Upper lobe of left lung (tissue), 6 donors: ENCODE data around the gene DTL. TPM values are rescaled to one million over a fixed set of nuclear protein-coding genes. Genes with fewer than 3 reads are reported as not detected.

Experiments used
- ATAC-seq, 2 donors: fragments of 200-7000 bp; cut with Tn5 transposase; one replicate each; pipeline ENCODE4 v1.9.1; 2022; ENCODE audit warnings: mild to moderate bottlenecking in 2 of 2, moderate library complexity in 2 of 2; ENCODE audit not compliant: low FRiP score in 2 of 2
- DNase-seq, 2 donors: peaks; one replicate each; pipeline ENCODE4 v3.0.0-alpha.2; 2019 to 2020
- H3K27ac ChIP-seq, 4 donors: fragments of 200-600 bp; sonication (generic); one replicate each; pipeline ENCODE4 v1.5.1; 2016 to 2019
- H3K27me3 ChIP-seq, 4 donors: fragments of 200-600 bp; sonication (generic); one replicate each; pipeline ENCODE4 v1.5.1; 2017 to 2019
- H3K36me3 ChIP-seq, 4 donors: fragments of 200-600 bp; sonication (generic); one replicate each; pipeline ENCODE4 v1.5.1; 2016 to 2019
- H3K4me1 ChIP-seq, 4 donors: fragments of 200-600 bp; sonication (generic); one replicate each; pipeline ENCODE4 v1.5.1; 2018 to 2019
- H3K4me3 ChIP-seq, 4 donors: fragments of 200-600 bp; sonication (generic); one replicate each; pipeline ENCODE4 v1.5.1; 2017 to 2019; ENCODE audit warnings: mild to moderate bottlenecking in 2 of 4, moderate library complexity in 1 of 4
- H3K9me3 ChIP-seq, 4 donors: fragments of 200-600 bp; sonication (generic); one replicate each; pipeline ENCODE4 v1.5.1; 2018 to 2019
- EP300 ChIP-seq, 4 donors: sonication (generic); formaldehyde crosslinking; IDR thresholded peaks; one replicate each; pipeline ENCODE4 v1.5.1; 2017; ENCODE audit warnings: antibody characterized with exemption in 4 of 4, control low read depth in 2 of 4
- POLR2A ChIP-seq, 4 donors: fragments of 450-650 bp; IDR thresholded peaks; one replicate each; pipeline ENCODE4 v1.5.1; 2016 to 2017; ENCODE audit warnings: antibody characterized with exemption in 4 of 4, mild to moderate bottlenecking in 2 of 4
- POLR2AphosphoS5 ChIP-seq, 2 donors: sonication (generic); formaldehyde crosslinking; IDR thresholded peaks; one replicate each; pipeline ENCODE4 v1.5.1; 2017; ENCODE audit warnings: antibody characterized with exemption in 2 of 2
- WGBS, 2 donors: methylation state at CpG; one replicate each; pipeline ENCODE4 v1.1.5; 2017 to 2018; 5-methylcytosine and 5-hydroxymethylcytosine counted together
- total RNA-seq, 6 donors: library from RNA; depleted of rRNA in 4 of 6; stranded (reverse); fragments of >200 nt in 4 of 6; gene quantifications; one replicate each; pipeline versions ENCODE4 v1.1.0 to v1.2.1, GENCODE V29; 2016 to 2021
- TF ChIP-seq, protein P1 (sequence below), 6 experiments: fragments of 450-650 bp in 4 of 6; fragments of 200-600 bp in 2 of 6; sonication (generic) in 2 of 6; IDR thresholded peaks; one replicate each; pipeline ENCODE4 v1.5.1; 2016 to 2019; ENCODE audit warnings: antibody characterized with exemption in 6 of 6
- donor health status: DM: no; HTN: no; CAD: no; lungs with moderate emphysema.
- donor health status: DM: no; HTN: yes; CAD: no; lungs with severe emphysema.

The DTL gene
- total RNA-seq, 6 donors from 2014 or later: 0.92 to 5.9 (median 2.2) TPM

DNA sequence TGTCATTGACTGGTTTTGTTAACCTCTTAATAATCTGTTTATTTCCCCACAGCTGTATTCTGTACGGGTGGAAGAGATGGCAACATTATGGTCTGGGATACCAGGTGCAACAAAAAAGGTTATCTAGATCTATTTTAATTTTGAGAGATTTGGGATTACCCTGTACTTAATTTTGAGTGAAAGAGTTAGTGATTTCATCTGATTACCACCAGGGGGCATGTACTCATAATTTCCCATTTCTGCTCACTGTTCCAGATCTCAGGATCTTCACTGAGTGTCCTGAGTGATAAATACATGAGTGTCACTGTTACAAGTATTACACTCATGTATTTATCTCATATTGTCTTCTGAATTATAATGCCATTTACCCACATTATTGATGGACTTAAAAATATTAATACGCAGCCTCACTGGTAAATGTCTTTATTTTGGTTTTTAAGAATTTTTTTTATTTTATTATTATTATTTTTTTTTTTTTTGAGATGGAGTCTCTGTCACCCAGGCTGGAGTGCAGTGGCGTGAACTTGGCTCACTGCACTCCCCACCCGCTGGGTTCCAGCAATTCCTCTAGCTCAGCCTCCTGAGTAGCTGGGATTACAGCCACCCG lies 27.4 kb downstream of the DTL start:
- WGBS, 2 donors: 86% methylated on average over 5 of the region's 5 CpGs
- H3K4me1 ChIP-seq: no peaks in the 10 kb centered on the region

DNA sequence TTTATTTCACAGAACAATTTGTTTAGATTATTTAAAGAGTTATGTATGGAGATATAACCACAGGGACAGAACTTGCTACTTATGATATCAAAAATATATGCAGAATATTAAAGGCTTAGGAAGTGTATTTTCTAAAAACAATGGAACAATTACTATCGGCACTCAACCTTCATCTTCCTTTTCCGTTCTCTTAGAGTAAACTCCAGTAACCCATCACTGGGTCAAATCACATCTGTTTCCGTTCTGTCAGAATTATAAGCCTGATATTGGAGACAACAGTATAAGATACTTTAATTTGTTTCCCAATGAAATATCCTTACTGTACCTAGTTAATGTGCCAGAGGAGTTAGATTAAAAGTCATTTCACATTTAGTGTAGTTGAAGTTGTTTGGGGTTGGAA lies 32.2 kb downstream of the DTL start:
- WGBS, 2 donors: 74 to 82% methylated on average over 3 of the region's 3 CpGs
- ATAC-seq: no peak
- Histone ChIP-seq H3K4me3 (no peak overlapping the region), H3K27me3 (no peaks in the 10 kb centered on the region), H3K27ac (peak overlapping the region in 1 of 4 donors; percentile 16), H3K36me3 (no peaks in the 10 kb centered on the region), H3K4me1 (peaks cover 0 to 10% (median 2%) of the 10 kb centered on the region in 4 donors), H3K9me3 (no peaks in the 10 kb centered on the region)
- DNase-seq: no peak
- TF ChIP-seq EP300 (IDR thresholded peaks at IDR 0.05): peak in 1 of 4 donors; percentile 60
- no peak for TF ChIP-seq POLR2AphosphoS5 (IDR thresholded peaks at IDR 0.05)

More for the DNA sequence above, 27.4 kb downstream of the DTL start:
- Histone ChIP-seq H3K4me3 (no peak overlapping the region), H3K27me3 (no peaks in the 10 kb centered on the region), H3K36me3 (no peaks in the 10 kb centered on the region), H3K27ac (no peak overlapping the region), H3K9me3 (no peaks in the 10 kb centered on the region)
- ATAC-seq (peak; percentile 62 to 76), DNase-seq (no peak)
- TF ChIP-seq EP300 (IDR thresholded peaks at IDR 0.05) (no peak), POLR2A (IDR thresholded peaks at IDR 0.05) (no peak), POLR2AphosphoS5 (IDR thresholded peaks at IDR 0.05) (no peak)
- TF ChIP-seq, protein P1, sequence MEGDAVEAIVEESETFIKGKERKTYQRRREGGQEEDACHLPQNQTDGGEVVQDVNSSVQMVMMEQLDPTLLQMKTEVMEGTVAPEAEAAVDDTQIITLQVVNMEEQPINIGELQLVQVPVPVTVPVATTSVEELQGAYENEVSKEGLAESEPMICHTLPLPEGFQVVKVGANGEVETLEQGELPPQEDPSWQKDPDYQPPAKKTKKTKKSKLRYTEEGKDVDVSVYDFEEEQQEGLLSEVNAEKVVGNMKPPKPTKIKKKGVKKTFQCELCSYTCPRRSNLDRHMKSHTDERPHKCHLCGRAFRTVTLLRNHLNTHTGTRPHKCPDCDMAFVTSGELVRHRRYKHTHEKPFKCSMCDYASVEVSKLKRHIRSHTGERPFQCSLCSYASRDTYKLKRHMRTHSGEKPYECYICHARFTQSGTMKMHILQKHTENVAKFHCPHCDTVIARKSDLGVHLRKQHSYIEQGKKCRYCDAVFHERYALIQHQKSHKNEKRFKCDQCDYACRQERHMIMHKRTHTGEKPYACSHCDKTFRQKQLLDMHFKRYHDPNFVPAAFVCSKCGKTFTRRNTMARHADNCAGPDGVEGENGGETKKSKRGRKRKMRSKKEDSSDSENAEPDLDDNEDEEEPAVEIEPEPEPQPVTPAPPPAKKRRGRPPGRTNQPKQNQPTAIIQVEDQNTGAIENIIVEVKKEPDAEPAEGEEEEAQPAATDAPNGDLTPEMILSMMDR (IDR thresholded peaks at IDR 0.05): peak; percentile 37 to 72 (median 64)

DNA sequence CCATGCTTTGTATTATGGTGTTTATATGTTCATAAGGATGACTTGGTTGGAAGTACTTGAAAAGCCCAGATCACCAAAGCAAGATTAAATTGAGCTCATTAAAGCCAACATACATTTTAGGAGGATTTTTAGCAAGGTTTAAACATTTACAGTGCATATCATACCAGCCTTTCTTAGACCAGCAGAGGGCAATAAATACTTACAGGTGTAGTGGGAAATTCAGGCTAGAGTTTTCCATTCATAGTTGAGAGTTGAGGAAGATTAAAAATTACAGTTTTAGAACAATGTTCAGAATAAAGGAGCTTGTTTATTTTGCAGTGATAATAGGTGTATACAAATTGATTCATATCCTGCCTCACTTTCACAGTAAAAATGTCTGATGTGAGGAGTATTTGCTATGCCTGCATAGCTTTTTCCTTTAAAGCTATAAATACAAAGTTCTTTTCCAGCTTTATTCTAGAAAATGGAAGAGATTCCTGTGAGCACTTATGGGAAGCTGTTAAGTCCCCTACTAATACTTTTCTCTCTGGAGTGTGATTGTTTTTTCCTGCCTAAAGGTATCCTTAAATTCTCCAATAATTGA lies 35.3 kb downstream of the DTL start:
- Histone ChIP-seq H3K36me3 (no peaks in the 10 kb centered on the region), H3K27ac (no peak overlapping the region), H3K9me3 (no peaks in the 10 kb centered on the region), H3K27me3 (no peaks in the 10 kb centered on the region), H3K4me1 (peaks cover 0 to 10% (median 2%) of the 10 kb centered on the region in 4 donors), H3K4me3 (no peak overlapping the region)
- DNase-seq: no peak
- ATAC-seq: peak in 1 of 2 donors; percentile 81
- TF ChIP-seq POLR2AphosphoS5 (IDR thresholded peaks at IDR 0.05) (no peak), EP300 (IDR thresholded peaks at IDR 0.05) (no peak), POLR2A (IDR thresholded peaks at IDR 0.05) (no peak)
- TF ChIP-seq, protein P1 (IDR thresholded peaks at IDR 0.05): peak; percentile 48 to 79 (median 68)

DNA sequence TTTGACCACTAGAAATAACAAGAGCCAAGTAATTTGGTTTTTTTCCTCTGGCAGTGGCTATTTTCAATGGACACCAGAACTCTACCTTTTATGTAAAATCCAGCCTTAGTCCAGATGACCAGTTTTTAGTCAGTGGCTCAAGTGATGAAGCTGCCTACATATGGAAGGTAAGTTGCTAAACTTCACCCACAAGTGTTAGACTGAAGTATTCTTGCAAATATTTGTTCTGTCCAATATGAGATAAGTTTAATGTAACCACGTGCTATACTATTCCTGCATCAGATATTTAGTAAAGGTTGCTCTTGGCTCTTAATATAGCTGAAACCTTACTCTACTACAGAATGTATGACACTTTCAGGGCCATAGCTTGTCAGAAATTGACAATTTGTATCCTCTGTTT lies 36.5 kb downstream of the DTL start:
- no peak for TF ChIP-seq POLR2AphosphoS5 (IDR thresholded peaks at IDR 0.05)
- Histone ChIP-seq H3K9me3 (no peaks in the 10 kb centered on the region), H3K27me3 (no peaks in the 10 kb centered on the region), H3K36me3 (no peaks in the 10 kb centered on the region), H3K4me3 (no peak overlapping the region), H3K27ac (no peak overlapping the region), H3K4me1 (peaks cover 0 to 10% (median 2%) of the 10 kb centered on the region in 4 donors)
- DNase-seq: no peak
- ATAC-seq: no peak
- 62 to 69% methylated on average over 1 of the region's 1 CpG for WGBS, 2 donors

DNA sequence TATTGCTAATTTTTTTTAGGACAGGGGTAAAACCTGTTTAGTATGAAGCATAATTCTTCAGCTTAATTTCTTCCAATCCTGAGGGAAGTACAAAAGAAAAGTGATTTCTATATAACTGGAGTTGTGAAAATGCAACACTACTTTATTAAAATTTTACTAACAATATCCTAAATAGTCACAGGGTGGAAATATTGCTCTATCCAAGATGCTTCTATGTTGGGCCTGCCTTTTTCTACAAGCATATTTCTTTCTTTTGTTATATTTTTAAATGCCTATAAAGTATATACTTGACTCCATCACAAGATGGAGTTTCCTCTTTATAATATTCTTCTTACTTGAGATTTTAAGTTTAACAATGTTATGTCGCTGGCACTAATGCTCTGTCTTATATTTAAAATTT lies 37.9 kb downstream of the DTL start:
- ATAC-seq (no peak), DNase-seq (no peak)
- 96 to 97% methylated on average over 1 of the region's 1 CpG for WGBS, 2 donors
- peaks cover 0 to 10% (median 2%) of the 10 kb centered on the region in 4 donors for H3K4me1 ChIP-seq
- no peak overlapping the region for H3K27ac ChIP-seq
- no peak for TF ChIP-seq POLR2AphosphoS5 (IDR thresholded peaks at IDR 0.05)
- TF ChIP-seq EP300 (IDR thresholded peaks at IDR 0.05): no peak
- TF ChIP-seq POLR2A (IDR thresholded peaks at IDR 0.05): no peak
- TF ChIP-seq, protein P1 (IDR thresholded peaks at IDR 0.05): no peak
- H3K27me3 ChIP-seq: no peaks in the 10 kb centered on the region
- no peak overlapping the region for H3K4me3 ChIP-seq
- H3K36me3 ChIP-seq: no peaks in the 10 kb centered on the region
- no peaks in the 10 kb centered on the region for H3K9me3 ChIP-seq

DNA sequence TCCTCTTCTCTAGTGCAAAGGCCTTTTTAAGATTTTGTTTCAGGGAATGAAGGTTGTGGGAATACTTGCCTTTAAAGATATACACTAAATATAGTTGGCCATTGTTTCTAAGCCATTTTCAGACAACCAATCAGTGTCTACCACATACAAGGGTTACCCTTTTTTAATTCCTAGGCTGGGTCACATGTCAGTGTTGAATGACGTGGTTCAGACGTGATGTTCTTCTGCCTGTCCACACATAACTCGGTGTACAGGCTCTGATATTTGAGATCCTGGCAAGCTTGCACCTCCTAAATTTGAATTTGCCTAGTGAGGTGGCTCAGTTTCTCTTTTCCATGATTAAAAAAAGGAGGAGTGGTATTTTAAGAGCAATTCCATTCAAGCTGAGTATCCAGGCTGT lies 38.8 kb downstream of the DTL start:
- WGBS, 2 donors: 83 to 97% methylated on average over 3 of the region's 3 CpGs
- no peak for DNase-seq
- no peaks in the 10 kb centered on the region for H3K36me3 ChIP-seq
- no peaks in the 10 kb centered on the region for H3K9me3 ChIP-seq
- no peak overlapping the region for H3K27ac ChIP-seq
- H3K4me1 ChIP-seq: peaks cover 0 to 10% (median 2%) of the 10 kb centered on the region in 4 donors
- no peaks in the 10 kb centered on the region for H3K27me3 ChIP-seq
- TF ChIP-seq POLR2AphosphoS5 (IDR thresholded peaks at IDR 0.05) (no peak), POLR2A (IDR thresholded peaks at IDR 0.05) (no peak), EP300 (IDR thresholded peaks at IDR 0.05) (no peak)
- TF ChIP-seq, protein P1 (IDR thresholded peaks at IDR 0.05): no peak
- ATAC-seq: no peak
- H3K4me3 ChIP-seq: no peak overlapping the region
